Stimulated activated CD8-positive, alpha-beta memory T cell treated with anti-CD3 and anti-CD28 coated beads, Interleukin-7, amount 100 ng/mL, for 1 hour (primary cell): ENCODE measurements around the gene OTOG.

ENCODE experiments used
- DNase-seq, 2 donors: peaks; one replicate each; pipeline ENCODE4 v3.0.0-alpha.2; 2020; ENCODE audit warnings: low read depth in 2 of 2

OTOG gene

DNA sequence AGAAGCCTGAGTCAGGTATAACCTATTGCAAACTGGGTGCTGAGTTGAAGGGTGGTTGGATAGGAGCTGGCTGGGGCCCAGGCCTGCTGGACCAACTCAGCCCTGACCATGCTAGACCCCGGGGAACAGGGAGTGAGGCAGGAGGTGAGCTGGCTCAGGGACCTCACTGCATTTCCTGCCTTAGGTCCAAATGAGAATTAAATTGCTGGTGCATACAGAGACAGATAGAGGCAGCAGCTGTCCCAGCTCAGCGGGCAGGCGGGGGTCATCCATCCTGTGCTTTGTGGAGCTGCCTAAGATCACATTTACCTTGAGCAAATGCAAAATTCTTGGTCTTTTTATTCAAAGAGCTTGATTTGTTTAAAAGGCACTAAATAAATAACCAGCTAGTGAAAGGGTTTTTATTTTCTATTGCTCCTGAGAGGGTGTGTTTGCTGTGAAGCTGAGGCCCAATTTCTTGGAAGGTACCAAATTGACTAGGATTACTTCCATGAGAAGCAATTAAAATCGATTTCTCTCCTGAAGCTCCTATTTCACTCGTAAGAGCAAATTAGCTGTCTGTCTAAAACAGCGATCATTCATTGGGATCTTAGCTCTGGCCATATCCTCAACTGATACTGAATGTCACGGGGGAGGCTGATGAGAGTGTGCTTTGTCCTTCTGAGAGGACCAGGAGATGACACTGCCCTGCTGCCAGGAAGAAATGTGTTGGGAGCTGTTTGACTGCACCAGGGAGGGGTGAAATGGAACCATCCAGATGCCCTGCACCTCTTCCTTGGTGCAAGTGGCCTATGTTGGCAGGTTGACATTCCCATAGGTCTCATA is 27.8 kb upstream of the OTOG start:
- DNase-seq: no peak

DNA sequence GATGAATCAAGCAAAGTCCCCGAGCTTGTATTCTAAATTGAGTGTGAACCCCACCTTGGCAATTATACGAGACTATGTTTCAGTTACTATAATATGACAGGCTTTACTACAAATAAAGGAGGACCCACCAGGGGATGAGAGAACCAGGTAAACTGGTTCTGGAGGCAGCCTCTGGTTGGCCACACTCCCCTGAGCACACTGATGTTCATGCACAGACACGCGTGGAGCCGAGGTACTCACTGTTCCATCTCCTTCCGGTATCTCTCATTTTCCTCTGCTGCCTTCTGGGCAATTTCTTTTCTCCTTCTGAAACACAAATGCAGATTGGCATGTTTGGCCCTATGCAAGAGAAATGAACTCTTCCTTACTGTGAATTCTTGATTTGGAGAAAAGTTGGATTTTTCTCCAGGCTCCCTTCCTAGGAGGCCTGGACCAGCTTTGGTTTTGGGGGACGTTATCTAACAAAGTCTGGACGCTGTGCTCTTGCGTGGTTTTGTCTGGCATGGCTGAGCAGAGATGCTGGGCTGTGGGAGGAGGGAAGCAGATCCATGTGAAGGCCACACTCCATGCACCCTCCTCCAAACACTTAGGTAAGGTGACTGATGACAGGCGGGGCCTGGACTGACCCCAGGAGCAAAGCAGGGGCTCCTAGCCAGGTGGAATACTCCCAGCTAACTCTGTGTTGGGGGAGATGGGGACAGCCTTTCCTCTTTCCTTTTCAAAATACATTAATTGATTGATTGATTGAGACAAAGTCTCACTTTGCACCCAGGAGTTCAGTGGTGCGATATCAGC is 25.8 kb upstream of the OTOG start:
- DNase-seq: no peak

DNA sequence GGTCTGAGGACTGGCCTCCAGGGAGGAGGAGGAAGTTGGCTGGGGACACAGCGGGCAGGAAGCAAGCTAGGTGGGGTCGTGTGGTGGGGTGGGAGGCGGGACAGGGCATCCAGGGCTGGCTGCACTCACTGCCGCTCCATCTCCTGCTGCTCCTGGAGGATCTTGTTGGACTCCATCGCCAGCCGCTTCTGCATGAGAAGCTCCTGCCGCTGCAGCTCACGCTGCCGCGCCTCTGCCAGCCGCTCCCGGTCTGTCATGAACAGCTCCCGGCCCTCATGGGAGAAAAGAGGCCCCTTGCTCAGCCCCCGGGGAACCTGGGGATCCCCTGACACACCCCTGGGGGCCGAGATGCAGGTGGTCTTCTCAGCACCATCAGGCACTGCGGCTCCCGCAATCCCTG is 24.4 kb upstream of the OTOG start:
- no peak for DNase-seq

DNA sequence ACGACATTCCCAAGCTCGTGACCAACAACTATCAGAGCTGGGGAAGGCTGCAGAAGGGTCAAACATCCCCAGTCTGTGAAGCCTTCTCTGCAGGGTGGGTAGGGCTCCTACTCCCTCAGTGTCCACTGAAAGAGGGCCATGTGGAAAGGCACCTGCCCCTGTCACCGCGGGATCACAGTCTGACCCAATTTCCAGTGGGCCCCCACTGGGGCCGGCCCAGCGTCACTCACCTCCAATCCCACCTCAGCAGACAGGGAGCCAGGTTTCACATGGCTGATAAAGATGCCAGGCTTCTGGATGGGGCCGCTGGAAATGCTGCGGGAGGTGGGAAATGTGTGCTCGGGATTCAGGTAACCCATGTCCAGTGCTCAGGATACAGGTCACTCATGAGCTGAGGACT is 22.8 kb upstream of the OTOG start:
- no peak for DNase-seq

DNA sequence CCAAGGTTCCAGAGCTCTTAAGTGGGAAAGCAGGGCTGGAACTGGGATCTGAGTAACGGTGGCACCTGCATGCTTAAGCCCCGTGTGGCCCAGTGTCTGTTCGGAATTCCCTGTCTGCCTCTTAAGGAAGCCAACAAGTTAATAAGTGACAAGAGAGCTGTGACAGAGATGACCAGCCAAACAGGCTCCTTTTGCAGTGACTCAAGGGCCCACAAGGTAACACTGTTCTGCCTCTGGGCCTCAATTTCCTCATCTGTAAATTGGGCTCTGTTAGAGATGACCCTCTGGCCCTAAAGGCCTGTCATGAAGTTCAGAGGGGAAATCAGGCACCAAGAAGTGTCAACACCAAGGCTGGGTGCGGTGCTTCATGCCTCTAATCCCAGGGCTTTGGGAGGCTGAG is 21.5 kb upstream of the OTOG start:
- no peak for DNase-seq

DNA sequence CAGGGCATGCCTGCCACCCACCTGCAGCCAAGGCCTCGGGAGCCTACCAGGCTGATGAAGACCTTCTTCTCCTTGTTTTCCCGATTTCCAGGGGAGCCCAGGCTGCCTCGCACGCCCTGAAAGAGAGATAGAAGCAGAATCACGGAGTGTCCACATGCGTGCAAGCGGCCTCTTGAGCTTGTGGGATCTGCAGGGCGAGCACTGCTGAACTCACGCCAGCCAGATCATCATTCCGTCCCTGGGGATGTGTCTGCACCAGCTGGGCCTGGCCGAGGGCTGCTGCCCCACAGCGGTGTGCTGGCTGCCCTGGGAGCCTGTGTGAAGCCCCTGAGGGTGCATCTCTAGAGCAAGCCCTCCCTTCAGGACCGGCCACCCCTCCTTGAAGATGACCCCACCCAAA is 20.7 kb upstream of the OTOG start:
- no peak for DNase-seq

DNA sequence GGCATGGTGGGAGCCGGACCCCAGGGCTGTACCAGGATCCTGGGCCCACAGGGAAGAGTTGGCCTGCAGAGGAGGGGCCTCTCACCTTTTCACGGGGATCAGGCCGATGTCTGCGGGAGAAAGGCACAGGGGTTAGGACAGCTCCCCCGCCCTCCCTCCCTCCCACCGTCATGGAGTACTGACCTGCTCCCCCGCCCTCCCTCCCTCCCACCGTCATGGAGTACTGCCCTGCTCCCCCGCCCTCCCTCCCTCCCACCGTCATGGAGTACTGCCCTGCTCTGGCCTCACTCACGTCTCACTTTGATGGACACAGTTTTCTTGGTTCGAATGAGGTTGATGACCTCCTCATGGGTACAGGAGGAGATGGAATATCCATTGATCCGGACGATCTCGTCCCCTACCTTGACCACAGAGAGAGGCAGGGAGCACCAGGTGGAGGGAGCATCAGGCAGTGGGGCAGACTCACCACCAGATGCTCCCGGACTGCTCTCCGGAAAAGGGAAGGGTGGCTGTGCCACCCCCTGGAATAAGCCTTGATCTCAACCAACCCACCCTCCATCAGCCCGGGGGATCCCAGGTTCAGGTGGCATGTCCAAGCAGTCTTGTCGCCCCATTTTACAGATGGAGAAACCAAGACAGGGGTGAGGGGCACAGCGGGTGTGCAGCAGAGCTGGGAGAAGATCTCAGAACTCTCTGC is 20.0 kb upstream of the OTOG start:
- no peak for DNase-seq

DNA sequence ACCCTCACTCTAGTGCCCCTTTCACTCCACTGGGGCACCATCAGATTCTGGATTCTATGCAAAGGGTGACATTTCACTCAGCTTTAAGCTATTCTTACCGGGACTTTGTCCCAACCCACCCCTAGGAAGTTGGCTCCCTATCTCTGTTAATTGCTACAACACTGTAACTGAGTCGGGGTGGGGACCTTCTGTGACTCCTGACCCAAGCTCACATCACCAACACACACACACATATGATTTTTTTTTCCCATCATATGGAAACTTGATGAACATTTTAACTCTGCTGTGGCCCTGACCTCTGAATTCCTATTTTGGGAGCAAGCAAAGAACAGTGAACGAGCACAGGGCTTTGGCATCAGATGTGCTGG is 19.4 kb upstream of the OTOG start:
- no peak for DNase-seq

DNA sequence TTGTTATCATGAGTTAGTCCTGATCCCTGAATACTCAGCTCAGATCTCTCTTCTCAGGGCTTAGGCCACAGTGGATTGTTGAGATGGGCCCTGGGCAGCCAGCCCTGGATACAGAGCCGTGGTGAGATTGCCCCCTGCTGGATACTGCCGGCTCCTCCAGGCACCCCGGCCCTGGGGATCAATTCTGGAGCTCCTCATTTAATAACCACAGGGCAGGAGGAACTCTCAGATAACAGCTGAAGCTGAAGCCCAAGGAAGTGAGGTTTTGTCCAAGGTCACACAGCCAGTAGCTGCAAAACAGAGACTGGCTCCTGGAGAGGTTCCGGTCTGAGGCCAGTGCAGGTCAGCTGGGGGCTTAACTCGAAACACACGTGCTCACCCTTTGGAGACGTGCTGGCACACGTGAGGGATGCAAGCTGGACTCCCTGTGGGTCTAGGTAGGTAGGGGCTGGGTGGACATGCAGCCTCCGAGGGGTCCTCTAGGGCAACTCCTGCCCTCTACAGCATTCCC is 18.8 kb upstream of the OTOG start:
- DNase-seq: no peak

DNA sequence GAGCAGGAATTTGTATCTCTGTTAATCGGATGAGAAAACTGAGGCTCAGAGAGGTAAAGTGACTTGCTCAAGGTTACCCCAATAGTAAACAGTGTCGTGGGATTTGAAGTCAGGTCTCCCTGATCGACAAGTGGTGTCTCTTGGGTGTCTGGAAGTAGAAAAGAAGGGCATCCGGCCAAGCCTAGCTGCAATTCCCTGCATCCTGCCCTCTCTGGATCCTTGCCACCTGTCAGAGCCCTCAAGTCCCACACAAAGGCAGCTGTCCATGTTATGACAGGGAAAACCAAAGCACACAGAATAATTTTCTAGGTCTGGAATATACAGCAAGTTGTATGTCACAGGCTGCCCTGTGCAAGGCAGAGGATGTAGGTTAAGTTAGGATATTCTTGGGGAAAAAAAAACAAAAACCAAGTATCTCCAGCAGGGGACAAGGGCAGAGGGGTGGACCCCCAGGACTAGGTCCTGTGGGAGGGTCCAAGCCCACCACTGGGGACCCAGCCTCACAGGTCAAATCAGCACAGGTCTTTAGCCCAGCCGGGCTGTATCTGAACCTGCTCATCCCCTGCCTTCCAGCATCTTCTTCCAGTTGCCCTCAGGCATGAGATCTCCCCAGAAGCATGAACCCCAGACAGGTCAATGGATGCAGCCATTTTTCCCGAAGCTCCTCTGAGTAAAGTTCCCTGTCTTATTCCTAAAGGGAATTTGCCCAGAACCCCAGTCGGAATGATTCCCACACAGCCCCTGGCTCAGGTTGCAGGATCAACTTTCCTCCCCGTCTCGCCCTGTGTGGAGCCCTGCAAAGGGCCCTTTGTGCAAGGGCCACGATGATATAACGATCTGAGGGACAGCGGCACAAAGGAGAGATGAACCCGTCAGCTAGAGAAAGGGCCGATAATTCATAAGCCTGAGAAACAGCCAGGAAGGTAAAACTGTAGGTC is 17.9 kb upstream of the OTOG start:
- DNase-seq: no peak

DNA sequence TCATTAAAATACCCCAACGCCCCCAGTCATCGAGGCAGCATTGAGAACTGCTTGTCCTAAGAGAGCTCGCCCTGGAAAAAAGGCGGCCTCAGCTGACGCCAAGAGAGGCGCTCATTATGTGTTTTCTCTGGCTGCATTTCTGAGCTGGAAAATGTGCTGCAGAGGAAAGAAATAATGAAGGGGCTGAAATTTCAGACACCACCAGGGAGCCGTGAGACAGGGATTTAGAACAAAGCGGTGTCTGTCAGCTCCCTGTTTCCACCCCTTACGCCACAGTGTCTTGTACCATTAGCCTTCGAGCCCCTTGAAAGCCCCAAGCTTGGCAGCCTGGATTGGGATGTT is 17.2 kb upstream of the OTOG start:
- no peak for DNase-seq

DNA sequence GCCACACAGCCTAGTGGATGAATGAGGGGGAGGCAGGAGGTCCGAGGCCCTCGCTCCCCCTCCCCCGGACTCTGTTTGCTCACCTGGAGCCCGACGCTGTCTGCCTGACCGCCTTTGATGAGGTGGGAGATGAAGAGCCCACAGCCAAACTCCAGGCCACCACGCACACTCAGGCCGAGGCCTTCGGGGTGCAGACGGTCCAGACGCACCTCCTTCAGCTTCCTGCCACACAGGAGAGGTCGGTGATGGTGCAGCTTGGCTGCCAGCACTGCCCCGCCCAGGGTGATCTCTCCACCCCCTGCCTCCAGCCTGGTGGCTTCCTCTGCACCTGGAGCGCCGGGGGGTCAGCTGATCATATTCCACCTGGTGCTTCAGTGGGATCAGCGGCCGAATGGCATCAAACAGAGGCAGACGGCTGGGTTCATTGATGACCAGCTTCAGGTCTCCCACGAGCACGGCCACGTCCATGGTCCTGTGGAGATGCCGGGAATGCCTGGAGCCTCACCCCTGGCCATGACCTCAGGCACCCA is 15.9 kb upstream of the OTOG start:
- no peak for DNase-seq

DNA sequence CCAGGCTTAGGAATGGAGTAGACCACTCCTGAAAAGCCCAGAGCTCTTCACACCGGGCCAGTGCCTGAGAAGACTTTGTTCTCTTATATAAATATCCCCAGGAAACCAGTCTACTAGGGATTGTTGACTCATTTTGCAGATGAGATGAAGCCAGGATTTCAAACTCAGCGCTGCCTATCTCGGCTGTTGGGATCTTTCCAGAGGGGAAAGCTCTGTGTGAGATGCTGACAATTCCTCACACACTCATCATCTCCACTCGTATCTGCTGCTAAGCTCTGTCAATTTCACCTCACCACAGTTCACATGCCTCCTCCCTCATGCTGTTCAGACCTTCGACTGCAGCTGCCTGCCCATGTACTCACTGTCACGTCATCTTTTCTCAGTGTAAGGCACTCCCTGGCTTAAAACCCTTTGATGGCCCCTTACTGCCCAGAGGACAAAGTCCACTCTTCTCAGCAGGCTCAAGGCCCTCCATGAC is 15.4 kb upstream of the OTOG start:
- DNase-seq: no peak

DNA sequence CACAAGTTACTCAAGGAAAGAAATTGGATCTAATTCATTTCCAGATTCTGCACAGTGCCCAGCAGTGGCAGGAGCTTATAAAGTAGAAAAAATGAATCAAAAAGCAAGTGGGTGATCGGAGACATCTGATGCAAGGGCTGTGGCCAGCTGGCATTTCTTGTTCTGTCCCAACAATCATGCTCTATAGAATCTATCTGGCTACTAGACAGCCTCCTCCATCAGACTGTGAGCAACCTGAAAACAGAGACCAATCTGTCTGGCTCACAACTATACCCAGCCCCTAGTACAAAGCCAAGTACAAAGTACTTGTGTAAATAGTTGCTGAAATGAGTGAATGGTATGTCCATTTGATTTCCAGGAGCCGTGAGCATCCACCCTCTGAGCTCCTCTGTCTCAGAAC is 14.3 kb upstream of the OTOG start:
- no peak for DNase-seq

DNA sequence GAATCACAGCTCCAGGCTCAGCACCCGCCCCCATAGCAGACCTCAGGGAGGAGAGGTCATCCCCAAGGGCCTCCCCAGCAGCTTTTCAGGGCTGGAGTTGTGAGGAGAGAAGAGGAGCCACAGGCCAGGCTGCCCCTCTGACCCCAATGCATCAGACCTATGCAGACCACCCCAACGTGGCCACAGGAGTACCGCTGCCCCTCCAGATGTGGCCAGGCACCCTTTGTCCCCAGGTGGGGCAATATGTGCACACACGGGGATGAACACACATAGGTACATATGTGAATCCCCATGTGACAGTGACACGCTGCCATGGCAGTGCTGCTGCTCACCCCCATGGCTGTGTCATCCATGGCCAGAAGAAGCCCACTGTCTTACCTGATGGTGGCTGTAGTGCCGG is 13.7 kb upstream of the OTOG start:
- DNase-seq: no peak

DNA sequence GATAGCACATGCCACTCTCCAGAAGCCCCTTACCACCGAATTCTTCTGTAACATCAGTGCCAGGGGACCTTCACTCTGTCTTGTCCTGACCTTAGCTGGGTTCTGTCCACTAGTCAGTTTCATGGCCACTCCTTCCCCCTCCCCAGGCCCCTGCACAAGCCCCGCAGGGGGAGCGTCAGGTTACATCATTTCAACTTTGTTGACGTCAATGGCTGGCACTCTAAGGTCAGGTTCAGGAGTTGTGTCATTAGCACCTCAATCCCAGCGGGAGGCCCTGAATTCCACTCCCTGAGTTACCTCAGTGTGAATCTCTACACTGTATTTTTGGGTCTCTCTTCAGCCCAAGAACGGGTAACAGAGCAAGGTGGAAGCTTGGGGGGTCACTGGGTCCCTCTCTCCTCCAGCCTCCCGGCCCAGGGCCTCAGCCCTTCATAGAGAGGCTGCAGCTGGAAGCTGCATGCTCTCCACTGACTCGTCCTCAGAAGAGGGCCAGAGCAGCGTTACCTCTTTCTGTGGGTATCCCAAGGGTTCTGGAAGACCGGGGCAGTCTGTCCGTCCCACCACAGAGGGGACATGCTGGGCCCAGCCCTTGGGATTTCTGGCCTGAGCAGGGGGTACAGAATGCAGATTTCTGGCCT is 13.2 kb upstream of the OTOG start:
- DNase-seq: no peak

DNA sequence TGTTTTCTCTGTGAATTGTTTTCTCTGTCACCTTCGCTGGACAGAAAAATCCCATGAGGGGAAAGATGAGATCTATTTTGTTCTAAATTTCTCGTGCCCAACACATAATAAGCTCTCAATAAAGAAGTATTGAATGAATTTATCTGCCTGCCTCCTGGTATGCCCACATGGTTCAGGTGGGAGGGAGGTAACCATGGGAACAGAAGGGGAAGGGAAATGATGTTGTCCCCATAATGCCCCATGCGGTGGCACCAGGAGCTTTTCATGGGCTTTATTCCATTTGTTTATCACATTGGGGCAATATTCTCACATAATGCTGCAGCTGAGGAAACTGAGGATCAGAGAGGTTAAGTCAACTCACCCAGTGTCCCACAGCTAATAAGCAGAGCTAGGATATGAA is 11.6 kb upstream of the OTOG start:
- DNase-seq: no peak

DNA sequence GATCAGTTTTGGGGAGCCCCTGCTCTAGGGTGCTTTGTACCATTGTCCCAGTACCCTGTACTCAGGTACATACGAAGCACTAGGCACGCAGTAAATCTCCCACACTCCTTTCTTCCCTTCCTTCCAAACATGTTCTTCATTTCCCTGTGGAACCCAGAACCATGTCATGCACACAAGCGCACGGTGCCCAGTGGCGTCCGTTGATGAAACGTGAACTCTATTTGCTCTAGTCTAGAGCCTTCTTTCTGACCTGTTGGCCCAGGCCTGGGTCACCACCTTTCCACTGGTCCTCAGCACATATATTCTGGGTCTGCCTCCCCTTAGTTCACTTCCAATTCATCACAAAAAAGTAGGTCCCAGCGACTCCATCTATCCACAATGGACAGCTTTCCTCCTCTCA is 9.8 kb upstream of the OTOG start:
- DNase-seq: no peak

DNA sequence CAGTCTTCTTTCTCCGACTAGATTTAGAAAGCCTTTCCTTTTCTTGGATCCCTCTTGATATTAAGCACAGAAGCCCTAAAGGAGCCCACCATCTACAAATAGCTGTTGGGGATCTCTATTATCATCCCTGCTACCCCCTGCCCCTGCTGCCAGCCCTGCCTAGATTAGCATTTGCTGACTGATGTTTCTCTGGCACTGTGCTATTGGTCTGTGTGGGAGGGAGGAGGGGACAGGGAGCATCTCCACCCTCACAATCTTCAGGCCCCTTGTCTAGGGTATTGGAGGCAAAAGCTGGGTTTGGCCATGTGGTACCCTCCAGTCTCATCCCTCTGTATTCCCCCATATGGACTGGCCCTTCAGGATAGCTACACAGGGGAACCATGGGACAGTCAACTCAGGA is 9.0 kb upstream of the OTOG start:
- DNase-seq: no peak

DNA sequence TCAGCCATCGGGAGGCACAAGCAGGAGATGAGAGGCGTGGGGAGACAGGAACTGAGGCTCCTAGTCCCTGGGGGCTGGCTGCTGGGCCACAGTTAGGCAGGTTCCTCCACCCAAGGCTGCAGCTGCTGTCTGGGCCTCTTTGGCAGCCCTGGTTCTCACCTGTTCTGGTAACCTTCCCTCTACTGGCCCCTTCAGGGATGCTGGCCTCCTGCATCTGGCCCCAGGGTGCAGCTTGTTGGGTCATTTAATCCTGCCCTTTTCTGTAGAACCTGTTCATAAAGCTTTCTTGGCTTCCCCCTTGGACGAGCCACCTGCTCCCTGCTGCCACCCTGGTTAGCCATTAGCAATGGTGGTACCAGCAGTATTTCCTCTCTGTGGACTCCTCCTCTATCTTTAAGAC is 8.3 kb upstream of the OTOG start:
- no peak for DNase-seq

DNA sequence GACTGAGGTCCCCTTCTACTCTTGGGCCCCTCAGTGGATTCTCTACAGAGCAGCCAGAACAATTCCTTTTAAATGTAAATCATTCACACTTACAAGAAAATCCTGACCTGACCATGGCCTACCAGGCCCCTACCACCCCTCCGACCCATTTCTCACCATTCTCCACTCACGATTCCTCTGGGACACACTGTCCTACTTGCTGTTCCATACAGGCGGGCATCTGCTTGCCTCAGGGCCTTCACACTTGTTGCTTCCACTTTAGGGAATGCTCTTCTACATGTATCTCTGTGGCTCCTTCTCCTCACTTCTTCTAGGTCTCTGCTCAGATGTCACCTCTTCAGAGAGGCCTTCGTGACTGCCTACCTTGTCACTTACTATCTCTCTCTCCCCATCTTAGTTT is 6.3 kb upstream of the OTOG start:
- no peak for DNase-seq
